ENCODE data around the gene SNCAIP.
"Not testable (repeated sequence)": the region's sequence is repeated elsewhere in the genome, so short reads cannot be mapped to it uniquely, and the experiment has no call there.

SNCAIP gene

DNA sequence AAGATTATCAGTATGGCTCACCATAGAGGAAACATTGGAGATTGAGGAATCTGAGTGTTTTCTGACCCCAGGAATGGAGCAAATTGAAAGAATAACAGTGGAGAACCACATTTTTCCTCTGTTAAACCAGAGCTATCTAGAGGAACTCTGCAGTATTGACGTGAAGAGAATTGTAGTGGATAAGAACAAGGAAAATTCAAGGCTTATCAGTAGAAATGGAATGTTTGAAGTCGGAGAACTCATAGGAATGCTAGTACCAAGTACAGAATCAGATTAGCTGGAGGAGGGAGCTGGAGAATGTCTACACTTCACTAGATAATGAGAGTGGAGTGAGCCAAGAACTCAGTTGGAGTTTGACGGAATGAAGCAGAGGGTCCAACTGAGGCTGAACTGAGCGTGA lies 50.3 kb downstream of the SNCAIP start:
- DNase-seq, result no peak

DNA sequence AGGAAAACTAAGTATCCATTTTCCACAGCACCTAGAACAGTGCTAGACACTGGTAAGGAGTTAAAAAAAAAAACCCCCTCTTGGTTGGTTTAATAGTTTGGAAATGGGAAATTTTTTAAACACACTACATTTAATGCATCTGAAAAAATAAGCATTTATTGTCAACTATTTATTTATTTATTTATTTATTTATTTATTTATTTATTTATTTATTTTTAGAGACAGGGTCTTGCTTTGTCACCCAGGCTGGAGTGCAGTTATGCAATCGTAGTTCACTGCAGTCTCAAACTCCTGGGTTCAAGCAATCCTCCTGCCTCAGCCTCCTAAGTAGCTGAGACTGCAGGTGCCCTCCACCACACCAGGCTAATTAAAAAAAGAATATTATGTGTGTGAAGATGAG lies 51.6 kb downstream of the SNCAIP start:
- no peak for DNase-seq

DNA sequence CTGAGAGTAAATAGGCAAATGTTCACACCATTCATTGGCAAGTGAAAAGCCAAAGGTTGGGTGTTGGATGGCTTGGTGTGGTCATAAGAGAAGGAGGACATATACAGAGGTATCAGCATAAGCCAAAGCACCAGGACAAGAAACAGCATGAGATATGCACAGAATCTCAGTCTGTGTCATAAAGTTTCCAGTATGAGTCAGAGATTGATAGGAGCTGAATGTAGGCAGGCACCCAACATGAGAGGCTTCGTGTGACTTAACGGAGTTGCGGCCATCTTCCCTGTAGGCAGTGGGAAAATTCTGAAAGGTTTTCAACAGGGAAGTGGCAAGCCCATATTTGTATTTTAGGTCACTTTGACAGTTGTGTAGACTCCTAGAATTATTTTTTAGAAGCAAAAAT lies 54.5 kb downstream of the SNCAIP start:
- no peak for DNase-seq

DNA sequence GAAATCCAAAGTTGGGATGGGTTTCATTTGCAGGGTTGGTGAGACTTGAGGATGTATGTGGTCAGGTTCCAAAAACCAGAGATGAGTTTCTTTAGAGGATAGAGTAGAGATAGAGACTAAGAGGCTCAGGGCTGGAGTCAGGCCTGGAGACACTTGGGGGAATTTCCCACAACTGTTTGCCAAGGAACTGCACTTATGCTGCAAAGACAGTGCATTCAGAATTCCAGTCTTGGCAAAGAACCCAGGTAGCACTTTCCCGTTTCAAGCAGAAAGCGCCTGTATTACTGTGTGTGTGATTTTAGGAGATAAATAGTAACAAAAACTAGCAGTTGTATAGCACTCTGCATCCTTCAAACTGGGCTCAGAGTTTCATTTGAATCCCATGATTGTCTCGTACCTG lies 55.4 kb downstream of the SNCAIP start:
- no peak for DNase-seq

DNA sequence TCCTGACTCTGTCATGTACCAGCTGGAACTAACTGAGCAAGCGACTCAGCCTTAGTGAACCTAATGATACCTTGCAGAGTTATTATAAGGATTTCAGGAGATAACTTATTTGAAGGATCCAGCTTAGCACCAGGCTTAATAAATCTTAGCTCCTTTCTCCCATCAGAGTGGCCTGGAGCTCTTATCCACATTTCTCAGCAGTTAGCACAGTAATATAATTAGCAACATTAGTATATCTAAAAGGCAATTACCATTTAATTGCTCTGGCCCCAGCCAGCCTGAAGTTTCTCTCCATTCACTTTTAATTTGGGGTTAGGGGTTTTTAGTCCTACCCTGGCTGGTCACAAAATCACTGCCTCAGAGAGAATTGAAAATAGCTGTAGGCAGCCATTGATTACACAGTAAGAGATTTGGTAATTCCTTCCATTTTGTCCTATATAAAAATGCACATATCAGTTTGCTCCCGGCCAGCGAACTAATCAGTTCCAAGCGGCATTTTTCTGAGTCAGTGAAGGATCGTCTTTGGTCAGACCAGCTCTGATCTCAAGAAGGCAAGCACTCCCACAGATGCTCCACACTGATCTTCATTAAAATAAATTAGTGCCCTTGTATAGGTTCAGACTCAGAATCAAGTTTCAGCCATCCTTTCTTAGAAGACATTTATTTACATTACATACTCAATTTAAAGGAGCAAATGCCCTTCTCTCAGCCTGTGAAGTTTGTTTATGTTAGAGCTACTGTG lies 56.6 kb downstream of the SNCAIP start:
- DNase-seq, result no peak

DNA sequence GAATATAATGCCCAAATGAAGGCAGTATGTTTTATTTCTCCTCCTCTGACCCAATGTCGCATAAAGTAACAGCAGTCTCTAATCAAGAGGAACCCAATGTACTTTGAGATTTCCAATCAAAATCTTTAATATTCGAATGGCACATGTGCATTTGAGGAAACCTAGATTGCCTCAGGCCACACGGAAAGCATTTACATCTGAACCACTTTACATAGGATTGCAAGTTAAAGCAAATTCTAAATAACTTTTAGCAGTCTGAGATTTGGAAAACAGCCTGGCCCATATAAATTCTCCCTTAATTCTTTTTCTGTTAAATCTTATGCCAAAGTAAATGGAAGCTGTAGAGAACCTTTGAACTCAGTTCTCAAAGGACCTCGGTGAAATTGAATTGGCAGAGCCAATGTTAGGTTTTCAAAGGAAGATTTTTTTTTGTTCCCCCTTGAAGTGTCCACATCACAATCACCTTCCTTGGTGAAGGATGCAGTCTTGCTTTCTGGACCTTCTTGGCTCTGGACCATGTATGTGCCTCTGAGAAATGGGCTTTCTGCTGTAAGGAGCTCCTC lies 57.3 kb downstream of the SNCAIP start:
- no peak for DNase-seq

DNA sequence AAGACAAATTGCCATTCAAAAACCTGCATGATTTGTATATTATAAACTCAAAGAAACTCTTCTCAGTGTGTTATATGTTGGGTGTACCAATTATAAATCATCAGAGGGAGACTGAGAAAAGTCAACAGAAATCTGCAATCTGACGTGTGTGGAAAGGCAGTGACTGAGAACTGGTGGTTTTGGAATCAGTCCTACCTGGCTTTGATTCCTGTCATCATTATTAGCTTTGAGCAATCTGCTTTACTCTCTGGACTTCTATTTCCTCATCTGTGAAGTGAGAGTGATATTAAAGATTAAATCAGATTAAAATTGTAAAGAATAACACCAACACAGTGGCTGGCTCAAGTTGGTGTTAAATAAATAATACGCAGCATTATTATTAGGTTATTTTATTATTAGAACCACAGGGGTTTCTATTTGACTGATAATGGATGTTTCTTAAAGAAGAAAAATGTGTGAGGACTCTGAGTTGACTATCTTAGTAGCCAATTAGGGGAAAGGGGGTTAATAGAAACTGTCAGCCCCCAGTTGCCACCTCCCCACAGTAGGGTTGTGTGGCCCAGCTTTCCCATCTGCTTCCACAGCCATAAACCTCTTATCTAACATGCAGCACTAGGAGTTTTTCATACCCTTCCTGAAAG lies 59.6 kb downstream of the SNCAIP start:
- DNase-seq, result no peak

DNA sequence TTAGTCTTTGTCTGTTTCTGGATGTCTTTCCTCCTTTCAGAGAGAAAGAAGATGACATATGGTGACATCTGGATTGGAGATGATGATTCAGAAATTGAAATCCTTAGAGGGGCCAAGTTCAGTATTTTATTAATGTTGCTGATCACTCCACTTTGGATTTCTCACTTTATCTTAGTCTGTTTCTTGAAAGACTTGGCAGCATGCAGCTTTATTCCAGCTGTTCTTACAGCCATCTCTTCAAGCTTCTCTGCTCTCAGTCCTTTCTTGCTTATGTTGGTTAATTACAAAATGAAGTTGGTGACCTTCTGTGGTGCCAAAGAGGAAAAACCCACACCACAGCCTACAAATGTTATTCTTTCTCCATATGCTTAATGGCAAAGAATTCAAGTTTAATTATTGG lies 62.1 kb downstream of the SNCAIP start:
- DNase-seq, result no peak

DNA sequence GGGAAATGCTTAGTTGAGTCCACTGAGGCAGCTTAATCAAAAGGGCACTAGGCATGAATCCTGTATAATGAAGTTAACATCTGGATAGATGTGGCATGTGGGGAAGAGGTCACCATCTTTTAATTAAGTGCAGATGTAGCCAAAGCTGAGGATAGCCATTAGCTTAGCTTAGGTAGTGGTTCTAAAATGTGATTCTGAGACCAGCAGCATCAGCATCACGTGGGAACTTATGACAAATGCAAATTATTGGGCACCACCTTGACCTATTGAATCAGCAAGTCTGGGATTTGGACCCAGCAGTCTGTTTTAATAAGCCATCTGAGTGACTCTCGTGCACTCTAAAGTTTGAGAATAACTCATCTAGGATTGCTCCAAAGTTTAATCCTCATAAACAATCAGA lies 63.8 kb downstream of the SNCAIP start:
- DNase-seq, result no peak

DNA sequence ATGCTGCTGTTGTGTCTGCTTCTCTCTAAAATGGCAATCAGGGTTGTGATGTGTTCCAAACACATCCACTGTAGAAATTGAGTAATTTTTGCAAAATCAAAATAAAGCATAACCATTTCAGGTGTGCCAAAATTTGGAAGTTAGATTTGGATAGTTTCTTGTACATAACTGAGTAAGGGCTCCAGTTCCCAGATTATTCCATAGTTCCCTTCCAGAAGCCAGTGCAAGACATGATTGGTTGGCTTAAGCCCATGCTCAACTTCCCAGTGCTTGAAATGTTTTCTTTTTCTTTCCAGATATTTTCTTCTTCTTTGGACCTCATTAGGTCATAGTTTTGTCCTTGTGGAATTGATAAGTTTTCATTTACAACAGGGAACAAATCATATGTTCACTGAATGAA lies 64.2 kb downstream of the SNCAIP start:
- DNase-seq, result no peak

DNA sequence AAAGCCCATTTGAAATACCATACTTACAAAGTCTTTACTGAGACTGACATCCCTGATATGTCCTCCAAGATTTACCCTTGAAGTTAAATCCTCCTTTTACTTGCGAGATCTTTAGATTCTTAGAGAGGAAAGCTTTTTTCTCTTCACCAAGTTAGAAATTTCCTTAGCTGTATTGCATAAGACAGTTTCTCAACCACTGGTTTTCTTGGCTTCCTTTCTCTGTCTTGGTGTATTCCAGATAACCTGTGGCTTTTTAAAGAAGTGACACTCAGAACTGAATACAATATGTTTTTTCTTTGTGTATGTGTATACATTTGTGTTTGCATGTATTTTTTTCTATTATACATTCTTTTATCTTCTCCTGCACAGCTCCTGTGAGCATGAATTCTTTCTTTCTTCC lies 65.0 kb downstream of the SNCAIP start:
- no peak for DNase-seq

DNA sequence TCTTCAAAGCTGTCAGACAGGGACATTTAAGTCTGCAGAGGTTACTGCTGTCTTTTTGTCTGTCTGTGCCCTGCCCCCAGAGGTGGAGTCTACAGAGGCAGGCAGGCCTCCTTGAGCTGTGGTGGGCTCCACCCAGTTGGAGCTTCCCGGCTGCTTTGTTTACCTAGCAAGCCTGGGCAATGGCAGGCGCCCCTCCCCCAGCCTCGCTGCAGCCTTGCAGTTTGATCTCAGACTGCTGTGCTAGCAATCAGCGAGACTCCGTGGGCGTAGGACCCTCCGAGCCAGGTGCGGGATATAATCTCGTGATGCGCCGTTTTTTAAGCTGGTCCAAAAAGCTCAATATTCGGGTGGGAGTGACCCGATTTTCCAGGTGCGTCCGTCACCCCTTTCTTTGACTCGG lies 70.9 kb downstream of the SNCAIP start:
- not testable (repeated sequence) for DNase-seq

DNA sequence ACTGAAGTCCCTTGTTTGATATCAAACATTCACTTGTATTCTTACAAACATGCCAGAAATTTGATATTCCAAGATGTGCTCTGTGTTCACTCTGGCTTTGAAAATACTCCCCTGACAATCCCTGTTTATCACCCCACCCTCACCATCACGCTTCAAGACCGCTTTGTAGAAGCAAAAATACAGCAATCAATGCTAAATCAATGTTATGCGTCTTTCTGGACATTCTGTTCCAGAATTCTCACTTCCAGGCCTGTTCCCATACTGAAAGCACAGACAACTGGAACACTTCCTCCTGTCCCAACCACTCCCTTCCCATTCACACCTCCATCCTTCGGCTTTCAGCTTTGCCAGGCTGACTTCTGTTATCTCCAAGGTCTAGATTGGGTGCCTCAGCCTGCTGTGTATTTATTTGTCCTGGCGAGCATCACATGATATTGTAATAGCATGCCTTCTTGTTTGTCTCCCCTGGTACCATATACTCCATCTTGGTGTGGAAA lies 72.8 kb downstream of the SNCAIP start:
- DNase-seq, result no peak

DNA sequence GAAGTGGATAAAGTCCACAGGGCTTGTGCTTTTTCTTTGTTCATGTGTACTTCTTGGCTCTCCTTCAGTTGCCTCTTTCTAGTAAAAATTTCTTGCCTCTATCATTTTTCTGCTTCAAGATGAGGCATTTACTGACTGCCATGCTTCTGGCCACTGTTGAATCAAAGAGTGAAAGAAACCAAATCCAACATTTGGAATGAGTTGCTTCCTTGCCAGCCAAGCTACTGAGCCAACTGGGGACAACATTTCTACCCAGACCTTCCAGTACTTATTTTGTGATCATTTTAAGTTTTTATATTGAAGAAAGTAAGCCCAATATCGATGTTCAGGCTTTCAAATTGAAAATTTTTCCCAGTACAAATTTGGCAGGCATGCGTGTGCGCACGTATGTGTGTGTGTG lies 73.2 kb downstream of the SNCAIP start:
- no peak for DNase-seq

DNA sequence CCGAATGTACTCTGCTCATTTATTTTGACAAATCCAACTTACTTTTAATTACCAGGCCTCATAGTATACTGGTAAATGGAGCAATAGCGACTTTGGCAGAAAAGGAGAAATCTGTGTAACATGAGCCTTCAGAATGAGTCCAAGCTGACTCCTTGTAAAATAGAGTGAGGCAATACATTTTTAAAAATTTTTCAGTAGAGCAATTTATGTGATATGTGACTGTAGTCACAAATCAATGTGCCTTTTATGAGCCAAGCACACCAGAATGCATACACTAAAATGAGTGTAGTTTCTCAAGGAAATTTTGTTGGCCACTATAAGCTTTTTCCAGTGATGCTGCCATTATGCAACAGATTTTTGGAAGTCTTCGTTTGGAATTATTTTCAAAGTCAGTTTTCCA lies 73.8 kb downstream of the SNCAIP start:
- DNase-seq, result no peak

DNA sequence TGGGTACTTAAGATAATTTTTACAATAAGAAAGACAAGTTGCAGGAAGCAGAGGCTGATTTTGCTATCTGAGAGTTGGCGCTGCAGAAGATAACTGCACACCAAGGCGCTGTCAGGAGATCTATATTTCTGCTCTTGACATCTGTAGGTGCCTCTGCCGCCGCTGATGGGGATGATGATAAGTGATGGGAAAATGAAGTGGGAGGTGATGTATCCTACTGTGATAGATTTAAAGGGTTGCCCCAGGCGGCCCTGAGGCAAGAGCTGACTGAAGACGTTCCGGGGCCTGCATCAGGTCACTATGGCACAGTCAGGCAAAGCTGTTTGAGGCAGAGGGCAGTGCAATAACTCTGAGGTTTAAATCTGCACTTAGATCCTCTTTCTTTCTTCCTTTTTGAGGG lies 78.1 kb downstream of the SNCAIP start:
- no peak for DNase-seq

DNA sequence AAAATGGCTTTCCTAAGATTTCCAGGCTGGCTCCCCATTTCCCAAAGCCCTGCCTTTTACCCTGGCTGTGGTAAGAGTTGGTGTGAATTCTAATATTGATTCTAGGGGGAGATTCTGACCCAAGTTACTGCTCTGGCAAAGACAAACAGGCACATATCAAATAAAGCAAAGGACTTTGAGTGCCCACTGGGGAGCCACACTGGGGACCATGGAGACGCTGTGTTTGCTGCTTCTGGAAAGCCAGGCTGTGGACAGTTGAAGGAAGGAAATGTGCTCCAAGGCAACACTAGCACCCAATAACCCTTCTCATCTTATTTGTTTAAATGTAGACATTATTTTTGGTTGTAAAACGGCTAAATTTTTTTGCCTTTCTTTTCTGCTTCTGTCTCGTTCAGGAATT lies 78.7 kb downstream of the SNCAIP start:
- no peak for DNase-seq

DNA sequence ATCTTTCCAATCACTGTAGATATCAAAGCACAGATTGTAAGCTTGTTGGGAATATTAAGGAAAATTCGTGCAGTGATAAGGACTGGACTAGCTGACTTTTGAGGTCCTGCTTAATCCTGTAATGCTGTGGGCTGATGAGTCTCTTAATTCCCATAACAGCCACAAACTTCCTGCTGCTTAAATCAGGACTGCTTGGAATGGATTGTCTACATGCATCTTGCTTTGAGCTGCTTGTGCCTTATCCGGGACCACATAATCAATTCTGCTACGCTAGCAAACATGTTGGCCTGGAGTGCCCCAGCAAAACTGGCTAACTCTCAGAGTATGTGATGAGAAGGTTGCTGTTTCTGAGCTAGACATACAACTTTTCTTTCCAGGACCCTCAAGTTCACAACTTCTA lies 79.6 kb downstream of the SNCAIP start:
- no peak for DNase-seq

DNA sequence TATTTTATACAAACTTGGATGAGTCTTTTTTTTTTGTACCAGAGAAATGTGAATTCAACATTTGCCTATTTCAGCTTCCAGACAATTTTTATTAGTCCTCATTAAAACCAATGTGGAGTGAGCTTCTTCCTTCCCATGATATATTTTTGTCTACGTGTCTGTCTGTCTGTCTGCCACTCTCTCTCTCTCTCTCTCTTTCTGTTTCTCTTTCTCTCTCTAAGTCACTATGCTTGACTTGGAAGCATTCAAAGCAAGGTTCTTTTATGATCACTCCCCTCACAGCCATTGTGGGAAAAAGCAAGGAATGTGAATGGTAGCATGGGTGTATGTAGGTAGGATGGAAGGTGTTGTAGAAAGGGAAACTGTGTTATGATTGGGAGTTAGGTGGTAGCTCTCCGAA lies 80.2 kb downstream of the SNCAIP start:
- DNase-seq, result no peak

DNA sequence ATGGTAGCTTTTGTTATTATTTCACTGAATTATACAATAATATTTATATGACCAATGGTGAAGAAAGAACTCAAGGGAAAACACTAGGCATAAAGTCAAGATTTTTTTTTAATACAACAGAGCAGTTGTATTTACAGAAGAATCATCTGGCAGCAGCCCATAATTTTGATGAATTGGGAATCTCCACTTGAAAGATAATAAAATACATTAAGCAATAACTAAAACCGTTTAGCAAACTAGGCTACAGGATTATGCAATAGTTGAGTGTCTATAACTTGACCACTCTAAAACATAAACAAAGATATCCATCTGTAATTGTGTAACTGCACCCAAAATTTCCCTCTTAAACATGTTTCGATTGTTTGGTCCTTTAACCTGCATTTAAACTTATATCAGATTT lies 80.8 kb downstream of the SNCAIP start:
- DNase-seq, result no peak

DNA sequence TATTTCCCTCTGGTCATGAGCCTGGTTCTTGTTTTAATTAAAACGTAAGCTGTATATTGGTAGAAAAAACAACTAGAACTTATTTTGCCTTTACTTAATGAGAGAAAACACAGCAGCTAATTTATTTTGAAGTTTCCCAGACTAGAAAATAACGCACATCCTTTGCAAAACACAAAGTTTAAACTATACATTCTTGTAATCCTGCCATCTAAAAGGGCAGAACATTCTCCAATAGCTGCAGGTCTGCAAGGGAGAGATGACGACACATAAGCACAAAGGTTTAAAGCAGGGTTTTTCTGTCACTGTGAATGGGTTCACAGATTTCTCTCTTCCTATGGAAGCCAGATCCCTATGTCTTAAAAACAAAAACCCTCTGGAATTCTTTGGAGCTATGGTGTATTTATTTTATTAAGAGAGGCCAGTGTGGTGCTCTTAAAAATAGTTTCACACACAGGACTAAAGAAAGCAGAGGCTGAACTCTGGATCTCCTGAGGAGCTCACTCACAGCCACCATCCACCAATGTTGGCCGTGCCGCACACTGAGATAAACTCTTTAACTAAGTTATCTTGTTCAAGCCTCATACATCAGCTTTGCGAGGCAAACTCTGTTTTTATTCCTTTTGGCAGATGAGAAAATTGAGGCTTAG lies 82.4 kb downstream of the SNCAIP start:
- no peak for DNase-seq

DNA sequence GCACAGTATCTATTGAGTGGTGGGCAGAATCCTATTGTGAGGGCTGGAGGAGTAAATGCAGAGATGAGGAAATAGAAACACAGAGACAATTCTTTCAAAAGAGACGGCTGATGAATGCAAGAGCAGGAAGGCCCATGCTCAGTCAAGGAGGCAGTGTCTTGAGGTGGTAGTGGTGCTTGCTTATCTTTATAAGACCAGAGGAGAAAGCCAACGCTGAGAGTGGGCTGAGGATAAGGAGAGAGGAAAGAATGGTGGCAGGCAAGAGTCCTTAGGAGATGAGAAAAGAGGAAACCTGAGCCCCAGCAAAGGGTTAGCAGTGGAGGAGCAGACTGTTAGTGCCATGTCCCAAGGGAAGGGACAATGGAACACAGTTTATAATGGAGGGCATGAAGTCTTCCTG lies 86.0 kb downstream of the SNCAIP start:
- DNase-seq, result no peak

DNA sequence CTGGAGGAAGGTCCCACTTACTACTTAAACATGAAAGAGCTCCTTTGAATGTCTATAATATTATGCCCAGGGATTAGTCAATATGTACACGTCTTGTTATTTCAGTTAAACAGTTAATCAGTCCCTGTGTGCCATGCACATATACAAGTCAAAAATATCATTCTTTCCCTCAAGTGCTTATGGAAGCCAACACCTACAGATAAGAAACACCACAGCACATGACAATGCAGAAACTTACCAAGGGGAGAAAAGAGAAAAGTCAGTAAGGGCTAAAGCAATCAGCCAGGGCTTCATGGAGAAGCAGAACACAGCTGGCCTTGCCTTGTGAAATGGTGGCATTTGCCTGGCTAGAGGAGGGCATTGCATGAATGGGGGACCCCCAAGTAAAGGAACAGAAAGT lies 88.3 kb downstream of the SNCAIP start:
- no peak for DNase-seq

DNA sequence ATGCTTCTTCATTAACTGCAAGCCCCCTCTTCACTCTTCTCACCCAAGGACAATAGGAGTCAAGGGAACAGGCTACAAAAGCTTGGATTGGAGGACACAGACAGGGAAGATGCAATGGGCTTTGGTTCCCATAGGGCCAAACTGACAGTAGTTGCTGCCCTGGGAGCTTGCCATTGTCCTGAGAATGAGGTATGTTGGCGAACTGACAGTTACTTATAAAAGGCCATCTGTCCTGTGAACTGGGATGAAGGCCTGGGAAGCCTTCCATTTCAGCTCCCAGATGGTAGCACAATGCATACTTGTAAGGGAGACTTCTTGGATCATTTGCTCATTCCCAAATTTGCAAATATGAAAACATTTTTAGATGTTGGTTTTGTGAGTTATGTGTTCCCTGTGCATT lies 88.9 kb downstream of the SNCAIP start:
- DNase-seq, result peak; percentile 56 to 77
